ENCODE data around the gene CEP95. TPM values are rescaled to one million over a fixed set of nuclear protein-coding genes. Genes with fewer than 3 reads are reported as not detected.
"Not testable (repeated sequence)": the region's sequence is repeated elsewhere in the genome, so short reads cannot be mapped to it uniquely, and the experiment has no call there.

CEP95 gene
- total and polyA plus RNA-seq, 2 of the 13 experiments (the other 11 are each of a cell fraction or from before 2014, with no cell fraction given) = 65.9 to 68.8 TPM

- WGBS (ENCODE audit: low lambda C conversion rate) = 98% methylated on average over 4 of the region's 4 CpGs
- H3K4me1 ChIP-seq (ENCODE audit: insufficient read depth, low read length); POLR2A ChIA-PET; H3K27me3 ChIP-seq (ENCODE audit: control insufficient read depth in 1 of 2, insufficient read depth in 2 of 2, low read length in 2 of 2); H4K20me1 ChIP-seq (ENCODE audit: insufficient read depth, low read length); H3K4me3 ChIP-seq (replicated peaks in 1 of 3; ENCODE audit: insufficient read depth in 1 of 3, low read depth in 2 of 3, low read length in 3 of 3); FAIRE-seq; H3K4me2 ChIP-seq (ENCODE audit: low read depth, low read length); H3K9me3 ChIP-seq (ENCODE audit: low read length); in situ Hi-C loops (cut with HindIII; ENCODE audit: extremely low pct_ligation_motif_present, low pct_unique_long_range_greater_than_20kb); BruUV-seq (replicated peaks); H3K27ac ChIP-seq (ENCODE audit: extremely low read length, insufficient read depth, low read length); H3K9ac ChIP-seq (ENCODE audit: insufficient read depth, low read depth, low read length); DNase-seq (ENCODE audit: low spot score); ATAC-seq; CTCF ChIA-PET (ENCODE audit: low intra/inter-chr PET ratio, low total read pairs); H3K79me2 ChIP-seq (ENCODE audit: insufficient read depth, low read length); H2AFZ ChIP-seq (ENCODE audit: low read length); intact Hi-C loops (cut with micrococcal nuclease; ENCODE audit: unreplicated experiment): not testable (repeated sequence)
- peaks cover 9 to 23% of the 10 kb centered on the region in 2 experiments; a peak in 4 of 5 replicates for H3K36me3 ChIP-seq (replicated peaks in 1 of 2; ENCODE audit: control insufficient read depth in 1 of 2, insufficient read depth in 2 of 2, low read length in 2 of 2)
Observed at GRCh38 chr17:64577025-64577424, 70.2 kb downstream of the CEP95 start.

GRCh38 chr17:64579917-64580316, 73.1 kb downstream of the CEP95 start:
- in situ Hi-C loops (cut with HindIII; ENCODE audit: extremely low pct_ligation_motif_present, low pct_unique_long_range_greater_than_20kb) = no loop called here
- ChIA-PET POLR2A (no interaction called here), CTCF (ENCODE audit: low intra/inter-chr PET ratio, low total read pairs) (no interaction called here)
- intact Hi-C loops (cut with micrococcal nuclease; ENCODE audit: unreplicated experiment) = no loop called here
- H3K79me2 ChIP-seq (ENCODE audit: insufficient read depth, low read length) = no peaks in the 10 kb centered on the region
- H3K4me1 ChIP-seq (ENCODE audit: insufficient read depth, low read length) = no peaks in the 10 kb centered on the region
- no peak overlapping the region for H2AFZ ChIP-seq (ENCODE audit: low read length)
- H3K9me3 ChIP-seq (ENCODE audit: low read length) = no peaks in the 10 kb centered on the region
- no peaks in the 10 kb centered on the region for H4K20me1 ChIP-seq (ENCODE audit: insufficient read depth, low read length)
- no peak overlapping the region for H3K4me3 ChIP-seq (replicated peaks in 1 of 3; ENCODE audit: insufficient read depth in 1 of 3, low read depth in 2 of 3, low read length in 3 of 3)
- H3K36me3 ChIP-seq (replicated peaks in 1 of 2; ENCODE audit: control insufficient read depth in 1 of 2, insufficient read depth in 2 of 2, low read length in 2 of 2) = peaks cover 12 to 33% of the 10 kb centered on the region in 2 experiments; a peak in 4 of 5 replicates
- no peak overlapping the region for H3K4me2 ChIP-seq (ENCODE audit: low read depth, low read length)
- FAIRE-seq = no peak
- 100% methylated on average over 1 of the region's 1 CpG for WGBS (ENCODE audit: low lambda C conversion rate)
- no peak for ATAC-seq
- H3K27ac ChIP-seq (ENCODE audit: extremely low read length, insufficient read depth, low read length) = no peak overlapping the region
- no peak for DNase-seq (ENCODE audit: low spot score)
- H3K9ac ChIP-seq (ENCODE audit: insufficient read depth, low read depth, low read length) = no peak overlapping the region
- H3K27me3 ChIP-seq (ENCODE audit: control insufficient read depth in 1 of 2, insufficient read depth in 2 of 2, low read length in 2 of 2) = no peaks in the 10 kb centered on the region
- no TSS peak for BruUV-seq (replicated peaks)
- TF ChIP-seq THAP11 (CRISPR knock-in tag; IDR thresholded peaks at IDR 0.05) = no peak
- no peak for TF ChIP-seq NKX3-1 (CRISPR knock-in tag; IDR thresholded peaks at IDR 0.05)
- TF ChIP-seq HMGXB4 (CRISPR knock-in tag; IDR thresholded peaks at IDR 0.05; ENCODE audit: borderline replicate concordance in 1 of 2, low read depth in 1 of 2) = no peak
- no peak for TF ChIP-seq ZNF652 (CRISPR knock-in tag; IDR thresholded peaks at IDR 0.05; ENCODE audit: borderline replicate concordance, low read depth)
- TF ChIP-seq NFAT5 (CRISPR knock-in tag; IDR thresholded peaks at IDR 0.05) = no peak
- TF ChIP-seq TFDP1 (CRISPR knock-in tag; IDR thresholded peaks at IDR 0.05; ENCODE audit: borderline replicate concordance) = no peak
- TF ChIP-seq ZNF747 (CRISPR knock-in tag; IDR thresholded peaks at IDR 0.05; ENCODE audit: borderline replicate concordance) = no peak

All from HepG2 (cell line).